Activated B cell treated with CpG ODN at 0.5 μM for 24 hours (primary cell): ENCODE measurements around the gene UBE2V1. TPM values are rescaled to one million over a fixed set of nuclear protein-coding genes. Genes with fewer than 3 reads are reported as not detected.

Source experiments
- ATAC-seq: fragments of 200-7000 bp; cut with Tn5 transposase; one replicate; pipeline ENCODE4 v1.10.0; 2021; ENCODE audit warnings: low read depth, mild to moderate bottlenecking, moderate library complexity
- CTCF ChIA-PET: fragments of 350-600 bp; sonication (Branson Sonifier 250); formaldehyde crosslinking; loops from one replicate; lab custom pipeline; 2021; ENCODE audit warnings: antibody characterized with exemption; lab: Charles Lee
- POLR2A ChIA-PET: fragments of 350-600 bp; sonication (Branson Sonifier 250); formaldehyde crosslinking; loops from one replicate; lab custom pipeline; 2021; ENCODE audit warnings: antibody characterized with exemption; lab: Charles Lee
- DNase-seq: peaks from one replicate; pipeline ENCODE4 v3.0.0; 2022
- H3K27ac Mint-ChIP-seq: one replicate; pipeline ENCODE4 v1.8.0; 2020; ENCODE audit warnings: mixed read lengths
- H3K27me3 Mint-ChIP-seq: one replicate; pipeline ENCODE4 v1.8.0; 2021; ENCODE audit warnings: mixed read lengths
- H3K36me3 Mint-ChIP-seq: one replicate; pipeline ENCODE4 v1.8.0; 2021; ENCODE audit warnings: low read depth, mixed read lengths
- H3K4me1 Mint-ChIP-seq: one replicate; pipeline ENCODE4 v1.8.0; 2021; ENCODE audit warnings: mixed read lengths
- H3K4me3 Mint-ChIP-seq: one replicate; pipeline ENCODE4 v1.8.0; 2020; ENCODE audit warnings: mild to moderate bottlenecking, mixed read lengths
- H3K9me3 Mint-ChIP-seq: one replicate; pipeline ENCODE4 v1.8.0; 2020; ENCODE audit warnings: mixed read lengths
- CTCF ChIP-seq: fragments of 200-600 bp; IDR thresholded peaks from one replicate; pipeline ENCODE4 v1.8.0; 2022; ENCODE audit warnings: antibody characterized with exemption, mild to moderate bottlenecking
- intact Hi-C: fragments of 100-400 bp; cut with micrococcal nuclease; formaldehyde crosslinking; loops from one replicate; pipeline ENCODE4 v1.15.1; 2024
- total RNA-seq: library from RNA; stranded (reverse); gene quantifications from 2 replicates; pipeline ENCODE4 v1.2.3, GENCODE V29; 2022

The UBE2V1 gene
- total RNA-seq, 1 donor from 2014 or later: 166 TPM

GRCh38 chr20:50050214-50050613, 62.7 kb downstream of the UBE2V1 start:
- TF ChIP-seq CTCF: no peak
- no peak for ATAC-seq
- Mint-ChIP-seq H3K9me3 (peaks cover 2% of the 10 kb centered on the region), H3K27ac (no peak overlapping the region), H3K36me3 (no peaks in the 10 kb centered on the region), H3K4me1 (peaks cover 39% of the 10 kb centered on the region), H3K27me3 (no peaks in the 10 kb centered on the region), H3K4me3 (no peak overlapping the region)
- CTCF ChIA-PET: interaction anchor here (1.3 kb wide), 1 partner anchor 129 kb away, joined by 5 read pairs; no protein-coding TSS in a partner anchor
- no peak for DNase-seq
- intact Hi-C loops: no loop called here
- POLR2A ChIA-PET: interaction anchor here (1.1 to 1.2 kb wide), 2 partner anchors 8 to 51 kb away, joined by 3 to 8 read pairs; no protein-coding TSS in a partner anchor

DNA sequence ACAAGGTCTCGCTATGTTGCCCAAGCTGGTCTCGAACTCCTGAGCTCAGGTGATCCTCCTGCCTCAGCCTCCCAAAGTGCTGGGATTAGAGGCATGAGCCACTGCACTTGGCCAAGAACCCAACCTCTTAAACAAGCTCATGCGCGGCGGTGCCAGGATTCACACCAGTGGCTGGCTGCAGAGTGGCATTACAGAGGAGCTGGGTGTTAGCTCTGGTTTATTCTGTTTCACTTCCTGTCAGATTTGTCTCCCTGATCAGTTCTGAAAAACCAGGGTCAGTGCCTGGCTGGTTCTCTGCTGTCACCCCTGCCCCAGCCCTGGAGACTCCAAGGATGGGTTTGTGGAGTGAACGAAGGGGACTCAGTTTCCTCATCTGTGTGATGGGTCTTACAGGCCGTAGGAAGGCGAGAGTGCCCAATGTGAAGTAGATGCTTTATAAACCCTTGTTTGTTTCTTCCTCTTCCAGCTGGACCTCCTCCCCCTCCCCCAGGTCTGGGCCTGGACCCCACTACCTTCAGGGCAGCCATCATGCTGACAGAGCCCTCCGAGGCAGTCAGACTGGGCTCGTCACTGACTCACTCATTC, 63.4 kb downstream of the UBE2V1 start:
- H3K4me3 Mint-ChIP-seq: no peak overlapping the region
- ChIA-PET POLR2A (interaction anchor here (0.7 to 1.2 kb wide), 6 partner anchors 9 to 113 kb away, joined by 3 to 8 read pairs (median 4); partner anchors contain the start of gene RNF114), CTCF (interaction anchor here (0.7 to 3.4 kb wide), 4 partner anchors 21 to 129 kb away, joined by 3 to 15 read pairs (median 8); no protein-coding TSS in a partner anchor)
- H3K27ac Mint-ChIP-seq: no peak overlapping the region
- intact Hi-C loops: loop anchor here (1.0 to 5.0 kb wide), 3 partner anchors 8 to 37 kb away; no protein-coding TSS in a partner anchor
- H3K9me3 Mint-ChIP-seq: peaks cover 2% of the 10 kb centered on the region
- no peaks in the 10 kb centered on the region for H3K27me3 Mint-ChIP-seq
- no peak for TF ChIP-seq CTCF
- no peaks in the 10 kb centered on the region for H3K36me3 Mint-ChIP-seq
- DNase-seq: peak; percentile 21
- H3K4me1 Mint-ChIP-seq: peaks cover 39% of the 10 kb centered on the region
- ATAC-seq: peak; percentile 64

GRCh38 chr20:50048420-50049166, 64.4 kb downstream of the UBE2V1 start:
- ATAC-seq (peak; percentile 59), DNase-seq (peak; percentile 37)
- Mint-ChIP-seq H3K27ac (peak overlapping the region; percentile 9), H3K9me3 (peaks cover 2% of the 10 kb centered on the region), H3K4me3 (peak overlapping the region; percentile 5), H3K36me3 (no peaks in the 10 kb centered on the region), H3K27me3 (no peaks in the 10 kb centered on the region), H3K4me1 (peaks cover 39% of the 10 kb centered on the region)
- TF ChIP-seq CTCF: no peak
- POLR2A ChIA-PET: interaction anchor here (0.7 to 1.9 kb wide), 5 partner anchors 13 to 112 kb away, joined by 3 to 8 read pairs (median 4); partner anchors contain the start of gene RNF114
- CTCF ChIA-PET: interaction anchor here (0.6 to 3.4 kb wide), 4 partner anchors 14 to 130 kb away, joined by 3 to 15 read pairs (median 8); no protein-coding TSS in a partner anchor
- intact Hi-C loops: loop anchor here (1.0 to 5.0 kb wide), 3 partner anchors 7 to 36 kb away; no protein-coding TSS in a partner anchor

- intact Hi-C loops: no loop called here
- H3K9me3 Mint-ChIP-seq: peaks cover 2% of the 10 kb centered on the region
- ChIA-PET CTCF (interaction anchor here (0.6 kb wide), 1 partner anchor 127 kb away, joined by 3 read pairs; no protein-coding TSS in a partner anchor), POLR2A (no interaction called here)
- no peaks in the 10 kb centered on the region for H3K36me3 Mint-ChIP-seq
- H3K4me3 Mint-ChIP-seq: no peak overlapping the region
- TF ChIP-seq CTCF: no peak
- DNase-seq (no peak), ATAC-seq (no peak)
- no peak overlapping the region for H3K27ac Mint-ChIP-seq
- H3K4me1 Mint-ChIP-seq: peaks cover 49% of the 10 kb centered on the region
- H3K27me3 Mint-ChIP-seq: no peaks in the 10 kb centered on the region
Measured at GRCh38 chr20:50044353-50044960, 68.5 kb downstream of the UBE2V1 start.
